HCT116 (cell line): ENCODE measurements around the gene SALL4. TPM values are rescaled to one million over a fixed set of nuclear protein-coding genes. Genes with fewer than 3 reads are reported as not detected.

Source experiments
- ATAC-seq: fragments of 200-7000 bp; cut with Tn5 transposase; 2 replicates; pipeline ENCODE4 v1.9.1; 2020; ENCODE audit warnings: mild to moderate bottlenecking, moderate library complexity
- BruUV-seq: library from RNA; stranded (reverse); fragments of 400-500 nt; replicated peaks from 2 replicates; lab custom pipeline; 2021; lab: Mats Ljungman, UMichigan
- CTCF ChIA-PET: fragments of 300-600 bp; sonication (Branson Sonifier 250); formaldehyde crosslinking; loops from one replicate; lab custom pipeline; 2021; ENCODE audit warnings: antibody characterized with exemption; lab: Charles Lee
- POLR2A ChIA-PET: fragments of 300-600, 350-600 bp; sonication (Branson Sonifier 250); formaldehyde crosslinking; loops from one replicate; lab custom pipeline; 2021; ENCODE audit warnings: antibody characterized with exemption; lab: Charles Lee
- RAD21 ChIA-PET, 2 experiments: fragments of 300-600 bp; sonication (Branson Sonifier 250); formaldehyde crosslinking; loops; one replicate each; lab custom pipeline; 2023; ENCODE audit warnings: low total read pairs in 2 of 2; ENCODE audit not compliant: uncharacterized antibody in 2 of 2, unreplicated experiment in 2 of 2, low non-redundant PET in 1 of 2; lab: Charles Lee
- DNase-seq: peaks from one replicate; pipeline ENCODE4 v3.0.0-alpha.2; 2010; ENCODE audit warnings: low read depth, low spot score
- H2AFZ ChIP-seq: fragments of 200-600 bp; shearing (Covaris generic), sonication (generic); 2 replicates; pipeline ENCODE4 v1.6.1; 2017; ENCODE audit warnings: low read depth, mixed run types, mixed read lengths, antibody characterized with exemption, low read length; ENCODE audit not compliant: poor library complexity, severe bottlenecking
- H3K27ac ChIP-seq: 2 replicates; pipeline ENCODE4 v1.5.1; 2012; ENCODE audit warnings: low read depth, low read length
- H3K27me3 ChIP-seq: fragments of 200-600 bp; sonication (generic); 2 replicates; pipeline ENCODE4 v1.6.1; 2016; ENCODE audit warnings: mixed run types, low read length, mixed read lengths; ENCODE audit not compliant: insufficient read depth
- H3K36me3 ChIP-seq, 2 experiments: fragments of 200-500 bp in 1 of 2; fragments of 200-600 bp in 1 of 2; sonication (Bioruptor generic) in 1 of 2; sonication (generic) in 1 of 2; 2 replicates each; pipeline versions ENCODE4 v1.5.1 to v1.6.1; 2014 to 2016; ENCODE audit warnings: low read length in 2 of 2, inconsistent platforms in 1 of 2, mixed read lengths in 1 of 2, mixed run types in 1 of 2; ENCODE audit not compliant: insufficient read depth in 2 of 2, control insufficient read depth in 1 of 2
- H3K4me1 ChIP-seq, 2 experiments: fragments of 200-600 bp in 1 of 2; sonication (generic) in 1 of 2; 2 replicates each; pipeline versions ENCODE4 v1.5.1 to v1.6.1; 2012 to 2017; ENCODE audit warnings: low read length in 2 of 2, inconsistent platforms in 1 of 2, mild to moderate bottlenecking in 1 of 2, mixed read lengths in 1 of 2, mixed run types in 1 of 2, moderate library complexity in 1 of 2; ENCODE audit not compliant: insufficient read depth in 2 of 2, control insufficient read depth in 1 of 2
- H3K4me2 ChIP-seq: fragments of 200-600 bp; sonication (generic); 2 replicates; pipeline ENCODE4 v1.6.1; 2017; ENCODE audit warnings: mixed run types, low read length, mixed read lengths
- H3K4me3 ChIP-seq, 2 experiments: fragments of 200-600 bp in 1 of 2; sonication (generic) in 1 of 2; replicated peaks in 1 of 2; 2 replicates each; pipeline ENCODE4 v1.5.1; 2011 to 2016; ENCODE audit warnings: low read length in 2 of 2, control low read depth in 1 of 2, low read depth in 1 of 2, mild to moderate bottlenecking in 1 of 2, mixed read lengths in 1 of 2, mixed run types in 1 of 2
- H3K79me2 ChIP-seq: fragments of 200-600 bp; sonication (generic); 2 replicates; pipeline ENCODE4 v1.6.1; 2017; ENCODE audit warnings: mild to moderate bottlenecking, mixed run types, low read length, moderate library complexity, mixed read lengths; ENCODE audit not compliant: insufficient read depth
- H3K9ac ChIP-seq: fragments of 200-600 bp; sonication (generic); 2 replicates; pipeline ENCODE4 v1.6.1; 2016; ENCODE audit warnings: low read length, mixed read lengths
- H3K9me2 ChIP-seq: fragments of 200-600 bp; sonication (generic), shearing (Covaris generic); 2 replicates; pipeline ENCODE4 v1.6.1; 2017; ENCODE audit warnings: mixed run types, mild to moderate bottlenecking, moderate library complexity; ENCODE audit not compliant: insufficient read depth
- H3K9me3 ChIP-seq, 2 experiments: fragments of 200-500 bp in 1 of 2; fragments of 200-600 bp in 1 of 2; sonication (Bioruptor generic) in 1 of 2; sonication (generic) in 1 of 2; 2 replicates each; pipeline ENCODE4 v1.6.1; 2014 to 2017; ENCODE audit warnings: low read length in 2 of 2, mixed read lengths in 2 of 2, inconsistent platforms in 1 of 2, low read depth in 1 of 2, mild to moderate bottlenecking in 1 of 2, mixed run types in 1 of 2, moderate library complexity in 1 of 2; ENCODE audit not compliant: control insufficient read depth in 1 of 2, insufficient read depth in 1 of 2
- H4K20me1 ChIP-seq: fragments of 200-600 bp; sonication (generic), shearing (Covaris generic); 2 replicates; pipeline ENCODE4 v1.6.1; 2017; ENCODE audit warnings: mixed run types, mild to moderate bottlenecking, moderate library complexity; ENCODE audit not compliant: insufficient read depth
- EZH2 ChIP-seq: fragments of 200-600 bp; sonication (generic); IDR thresholded peaks from 2 replicates; pipeline ENCODE4 v1.6.1; 2017; ENCODE audit warnings: antibody characterized with exemption, mixed run types
- POLR2A ChIP-seq: IDR thresholded peaks from 2 replicates; pipeline ENCODE4 v1.7.0; 2011; ENCODE audit warnings: borderline replicate concordance; ENCODE audit not compliant: insufficient read depth, insufficient read length; ENCODE audit errors: extremely low read depth
- SRF ChIP-seq: IDR thresholded peaks from 2 replicates; pipeline ENCODE4 v1.6.1; 2012; ENCODE audit warnings: low read depth
- TCF7L2 ChIP-seq: IDR thresholded peaks from 2 replicates; pipeline ENCODE4 v1.7.0; 2011; ENCODE audit warnings: borderline replicate concordance, inconsistent platforms; ENCODE audit not compliant: insufficient read depth, insufficient read length; ENCODE audit errors: extremely low read depth
- ZBTB33 ChIP-seq: IDR thresholded peaks from 2 replicates; pipeline ENCODE4 v1.6.1; 2011; ENCODE audit warnings: mild to moderate bottlenecking, low read length, moderate library complexity; ENCODE audit not compliant: insufficient replicate concordance; ENCODE audit errors: extremely low read depth
- ZFX ChIP-seq: fragments of 450-650 bp; IDR thresholded peaks from 2 replicates; pipeline ENCODE4 v1.6.1; 2017
- intact Hi-C: fragments of 100-400 bp; cut with micrococcal nuclease; formaldehyde crosslinking; loops from 2 replicates; pipeline ENCODE4 v1.10.0; 2022
- total RNA-seq: library from RNA; stranded (reverse); gene quantifications from one replicate; pipeline ENCODE4 v1.2.1, GENCODE V29; 2021; ENCODE audit not compliant: unreplicated experiment
- TF ChIP-seq, protein P1 (sequence below): IDR thresholded peaks from 2 replicates; pipeline ENCODE4 v1.6.1; 2012

SALL4 gene
- total RNA-seq, 1 experiment from 2014 or later = 1.9 TPM

DNA sequence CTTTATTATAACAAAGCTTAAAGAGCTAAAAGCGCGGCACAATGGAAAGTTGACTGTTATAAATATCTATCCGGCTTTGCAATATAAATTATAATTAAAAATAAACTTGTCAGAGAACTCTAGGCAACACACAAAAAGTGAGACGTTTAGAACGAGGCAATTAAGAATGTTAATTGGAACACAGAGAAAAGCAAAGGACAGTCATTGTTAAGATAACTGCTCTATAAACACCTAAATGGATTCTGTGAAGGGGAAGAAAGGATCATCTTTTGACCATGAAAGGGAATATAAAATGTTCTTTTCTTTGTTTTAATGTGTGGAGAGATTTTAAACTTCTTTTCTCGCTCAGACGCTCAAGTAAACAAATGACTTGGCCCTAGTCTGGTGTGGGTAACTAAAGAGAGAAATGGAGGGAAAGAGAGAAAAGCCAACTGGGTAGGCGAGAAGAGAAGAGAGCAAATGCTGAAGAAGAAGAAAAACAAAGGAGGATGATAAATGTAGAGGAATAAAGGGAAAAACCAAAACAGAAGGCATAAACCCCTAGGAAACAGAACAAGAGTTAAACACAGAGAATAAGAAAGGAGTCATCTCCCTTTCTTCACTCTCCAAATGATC, 9.3 kb upstream of the SALL4 start:
- no peak for ATAC-seq
- RAD21 ChIA-PET = no interaction called here
- no TSS peak for BruUV-seq
- Histone ChIP-seq H3K27me3 (no peaks in the 10 kb centered on the region), H3K27ac (no peak overlapping the region), H3K36me3 (no peaks in the 10 kb centered on the region), H4K20me1 (no peaks in the 10 kb centered on the region), H3K9ac (no peak overlapping the region), H3K9me3 (no peaks in the 10 kb centered on the region), H2AFZ (no peak overlapping the region), H3K79me2 (no peaks in the 10 kb centered on the region), H3K9me2 (no peaks in the 10 kb centered on the region), H3K4me1 (no peaks in the 10 kb centered on the region), H3K4me3 (no peak overlapping the region), H3K4me2 (no peak overlapping the region)
- DNase-seq = no peak
- intact Hi-C loops = no loop called here
- POLR2A ChIA-PET = no interaction called here
- CTCF ChIA-PET = no interaction called here
- TF ChIP-seq ZFX = no peak
- TF ChIP-seq TCF7L2 = no peak
- no peak for TF ChIP-seq POLR2A
- no peak for TF ChIP-seq SRF

DNA sequence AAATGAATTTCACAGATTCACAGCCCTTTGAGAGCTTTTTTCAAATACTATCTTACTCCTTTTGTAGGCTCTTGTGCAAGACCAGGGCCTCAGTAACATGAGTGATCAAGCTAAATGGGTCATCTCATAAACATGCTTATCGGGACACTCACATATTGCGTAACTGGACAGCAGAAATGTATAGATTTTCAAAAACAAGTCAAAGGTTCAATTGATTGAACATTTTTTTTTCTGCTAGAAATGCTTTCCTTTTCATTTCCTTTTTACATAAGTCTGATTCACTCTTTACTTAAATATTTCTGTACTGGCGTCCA, 8.7 kb upstream of the SALL4 start:
- ChIA-PET CTCF (no interaction called here), POLR2A (no interaction called here), RAD21 (no interaction called here)
- no peak overlapping the region for H3K27ac ChIP-seq
- intact Hi-C loops = no loop called here
- H3K36me3 ChIP-seq = no peaks in the 10 kb centered on the region
- no peak for DNase-seq
- no peaks in the 10 kb centered on the region for H3K27me3 ChIP-seq
- H3K4me1 ChIP-seq = no peaks in the 10 kb centered on the region
- H2AFZ ChIP-seq = no peak overlapping the region
- no peak overlapping the region for H3K4me2 ChIP-seq
- BruUV-seq = no TSS peak
- TF ChIP-seq, protein P1, sequence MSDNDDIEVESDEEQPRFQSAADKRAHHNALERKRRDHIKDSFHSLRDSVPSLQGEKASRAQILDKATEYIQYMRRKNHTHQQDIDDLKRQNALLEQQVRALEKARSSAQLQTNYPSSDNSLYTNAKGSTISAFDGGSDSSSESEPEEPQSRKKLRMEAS = no peak
- TF ChIP-seq EZH2 = no peak
- TF ChIP-seq ZBTB33 = no peak
- no peaks in the 10 kb centered on the region for H4K20me1 ChIP-seq
- H3K9ac ChIP-seq = no peak overlapping the region
- H3K4me3 ChIP-seq = no peak overlapping the region
- no peaks in the 10 kb centered on the region for H3K9me2 ChIP-seq
- no peak for ATAC-seq
- no peaks in the 10 kb centered on the region for H3K79me2 ChIP-seq
- no peaks in the 10 kb centered on the region for H3K9me3 ChIP-seq
